ENCODE measurements around the gene SGIP1. TPM values are rescaled to one million over a fixed set of nuclear protein-coding genes. Genes with fewer than 3 reads are reported as not detected.

The SGIP1 gene
- total RNA-seq, 2 donors from 2014 or later: 1.2 to 3.1 TPM

- no peak for TF ChIP-seq CTCF (IDR thresholded peaks at IDR 0.05)
- Histone ChIP-seq H3K4me1 (no peaks in the 10 kb centered on the region), H3K9ac (ENCODE audit: low read depth in 2 of 2, low read length in 2 of 2) (no peak overlapping the region), H3K9me3 (no peaks in the 10 kb centered on the region), H3K36me3 (no peaks in the 10 kb centered on the region), H3K4me3 (no peak overlapping the region), H3K27ac (no peak overlapping the region), H3K27me3 (no peaks in the 10 kb centered on the region)
- DNase-seq: no peak
- intact Hi-C loops (cut with DNase I): no loop called here
Measured at GRCh38 chr1:66511118-66511517, 22.8 kb upstream of the SGIP1 start.

GRCh38 chr1:66517959-66518358, 16.0 kb upstream of the SGIP1 start:
- H3K27me3 ChIP-seq: no peaks in the 10 kb centered on the region
- no peaks in the 10 kb centered on the region for H3K36me3 ChIP-seq
- no peak overlapping the region for H3K4me3 ChIP-seq
- intact Hi-C loops (cut with DNase I): no loop called here
- DNase-seq: no peak
- no peak for TF ChIP-seq CTCF (IDR thresholded peaks at IDR 0.05)
- no peak overlapping the region for H3K9ac ChIP-seq (ENCODE audit: low read depth in 2 of 2, low read length in 2 of 2)
- H3K9me3 ChIP-seq: no peaks in the 10 kb centered on the region
- no peak overlapping the region for H3K27ac ChIP-seq
- H3K4me1 ChIP-seq: no peaks in the 10 kb centered on the region

- H3K4me1 ChIP-seq: no peaks in the 10 kb centered on the region
- no peaks in the 10 kb centered on the region for H3K36me3 ChIP-seq
- no peak overlapping the region for H3K27ac ChIP-seq
- intact Hi-C loops (cut with DNase I): no loop called here
- TF ChIP-seq CTCF (IDR thresholded peaks at IDR 0.05): no peak
- no peaks in the 10 kb centered on the region for H3K9me3 ChIP-seq
- H3K9ac ChIP-seq (ENCODE audit: low read depth in 2 of 2, low read length in 2 of 2): no peak overlapping the region
- H3K4me3 ChIP-seq: no peak overlapping the region
- DNase-seq: no peak
- no peaks in the 10 kb centered on the region for H3K27me3 ChIP-seq
Measured at GRCh38 chr1:66518654-66519053, 15.3 kb upstream of the SGIP1 start.

GRCh38 chr1:66519992-66520391, 14.0 kb upstream of the SGIP1 start:
- H3K9me3 ChIP-seq: no peaks in the 10 kb centered on the region
- intact Hi-C loops (cut with DNase I): no loop called here
- no peaks in the 10 kb centered on the region for H3K27me3 ChIP-seq
- H3K4me1 ChIP-seq: no peaks in the 10 kb centered on the region
- DNase-seq: no peak
- H3K4me3 ChIP-seq: no peak overlapping the region
- H3K9ac ChIP-seq (ENCODE audit: low read depth in 2 of 2, low read length in 2 of 2): no peak overlapping the region
- no peaks in the 10 kb centered on the region for H3K36me3 ChIP-seq
- H3K27ac ChIP-seq: no peak overlapping the region
- TF ChIP-seq CTCF (IDR thresholded peaks at IDR 0.05): no peak

GRCh38 chr1:66520655-66521054, 13.3 kb upstream of the SGIP1 start:
- Histone ChIP-seq H3K9me3 (no peaks in the 10 kb centered on the region), H3K4me1 (no peaks in the 10 kb centered on the region), H3K4me3 (no peak overlapping the region), H3K27me3 (no peaks in the 10 kb centered on the region), H3K27ac (no peak overlapping the region), H3K9ac (ENCODE audit: low read depth in 2 of 2, low read length in 2 of 2) (no peak overlapping the region), H3K36me3 (no peaks in the 10 kb centered on the region)
- no peak for DNase-seq
- no peak for TF ChIP-seq CTCF (IDR thresholded peaks at IDR 0.05)
- intact Hi-C loops (cut with DNase I): no loop called here

All from colonic mucosa (tissue), 4 donors.